Hepatocyte (in vitro differentiated cells): ENCODE results near the gene ARL4A. TPM values are rescaled to one million over a fixed set of nuclear protein-coding genes. Genes with fewer than 3 reads are reported as not detected.

Source experiments
- DNase-seq: peaks from one replicate; pipeline ENCODE4 v3.0.0-alpha.2; 2016; ENCODE audit warnings: low spot score
- H2AFZ ChIP-seq: fragments of 200-600 bp; sonication (generic); 2 replicates; pipeline ENCODE4 v1.6.0; 2016; ENCODE audit warnings: antibody characterized with exemption, mild to moderate bottlenecking
- H3K27ac ChIP-seq: fragments of 200-600 bp; sonication (generic); 2 replicates; pipeline ENCODE4 v1.5.1; 2016; ENCODE audit warnings: mild to moderate bottlenecking
- H3K27me3 ChIP-seq: fragments of 200-600 bp; sonication (generic); 2 replicates; pipeline ENCODE4 v1.6.1; 2016
- H3K36me3 ChIP-seq: fragments of 200-600 bp; sonication (generic); replicated peaks from 2 replicates; pipeline ENCODE4 v1.5.1; 2016; ENCODE audit warnings: low read depth; ENCODE audit not compliant: insufficient read depth
- H3K4me1 ChIP-seq: fragments of 200-600 bp; sonication (generic); 2 replicates; pipeline ENCODE4 v1.5.1; 2016; ENCODE audit warnings: mild to moderate bottlenecking, moderate library complexity; ENCODE audit not compliant: insufficient read depth
- H3K4me2 ChIP-seq: fragments of 200-600 bp; sonication (generic); 2 replicates; pipeline ENCODE4 v1.6.0; 2016
- H3K4me3 ChIP-seq: fragments of 200-600 bp; sonication (generic); 2 replicates; pipeline ENCODE4 v1.5.1; 2016; ENCODE audit warnings: mild to moderate bottlenecking
- H3K79me2 ChIP-seq: fragments of 200-600 bp; sonication (generic); 2 replicates; pipeline ENCODE4 v1.6.0; 2017; ENCODE audit warnings: mild to moderate bottlenecking
- H3K9me2 ChIP-seq: fragments of 200-600 bp; sonication (generic); replicated peaks from 2 replicates; pipeline ENCODE4 v1.6.0; 2017; ENCODE audit warnings: mild to moderate bottlenecking; ENCODE audit not compliant: insufficient read depth
- H3K9me3 ChIP-seq: fragments of 200-600 bp; sonication (generic); 2 replicates; pipeline ENCODE4 v1.5.1; 2016; ENCODE audit warnings: low read depth, mild to moderate bottlenecking
- H4K20me1 ChIP-seq: fragments of 200-600 bp; sonication (generic); 2 replicates; pipeline ENCODE4 v1.6.0; 2016; ENCODE audit warnings: mild to moderate bottlenecking; ENCODE audit not compliant: insufficient read depth, poor library complexity, severe bottlenecking
- EZH2 ChIP-seq: fragments of 200-600 bp; sonication (generic); IDR thresholded peaks from 2 replicates; pipeline ENCODE4 v1.6.1; 2016; ENCODE audit warnings: antibody characterized with exemption, mild to moderate bottlenecking, borderline replicate concordance
- EZH2phosphoT487 ChIP-seq: fragments of 200-600 bp; sonication (generic); IDR thresholded peaks from one replicate; pipeline ENCODE4 v1.6.1; 2018; ENCODE audit warnings: antibody characterized with exemption, mild to moderate bottlenecking, low read depth, moderate library complexity; ENCODE audit not compliant: unreplicated experiment, severe bottlenecking
- WGBS: methylation state at CpG from one replicate; pipeline ENCODE4 v1.1.6; 2016; ENCODE audit warnings: low lambda C conversion rate; ENCODE audit errors: missing lambda C conversion rate; 5-methylcytosine and 5-hydroxymethylcytosine counted together
- polyA plus RNA-seq: library from polyadenylated mRNA; unstranded; fragments of >200 nt; fragmentation: Nextera tagmentation; extraction: Ambion mirVana; gene quantifications from 2 replicates; pipeline ENCODE4 v1.2.1, GENCODE V29; 2016
- total RNA-seq: library from RNA; depleted of rRNA; stranded (reverse); fragments of >200 nt; gene quantifications from 2 replicates; pipeline ENCODE4 v1.2.3, GENCODE V29; 2014
- TF ChIP-seq, protein P1 (sequence below): fragments of 200-600 bp; sonication (generic); IDR thresholded peaks from 2 replicates; pipeline ENCODE4 v1.5.1; 2016; ENCODE audit warnings: antibody characterized with exemption, mild to moderate bottlenecking; ENCODE audit not compliant: poor library complexity

Gene ARL4A
- total and polyA plus RNA-seq, 2 experiments from 2014 or later = 60.3 to 64.0 TPM

DNA sequence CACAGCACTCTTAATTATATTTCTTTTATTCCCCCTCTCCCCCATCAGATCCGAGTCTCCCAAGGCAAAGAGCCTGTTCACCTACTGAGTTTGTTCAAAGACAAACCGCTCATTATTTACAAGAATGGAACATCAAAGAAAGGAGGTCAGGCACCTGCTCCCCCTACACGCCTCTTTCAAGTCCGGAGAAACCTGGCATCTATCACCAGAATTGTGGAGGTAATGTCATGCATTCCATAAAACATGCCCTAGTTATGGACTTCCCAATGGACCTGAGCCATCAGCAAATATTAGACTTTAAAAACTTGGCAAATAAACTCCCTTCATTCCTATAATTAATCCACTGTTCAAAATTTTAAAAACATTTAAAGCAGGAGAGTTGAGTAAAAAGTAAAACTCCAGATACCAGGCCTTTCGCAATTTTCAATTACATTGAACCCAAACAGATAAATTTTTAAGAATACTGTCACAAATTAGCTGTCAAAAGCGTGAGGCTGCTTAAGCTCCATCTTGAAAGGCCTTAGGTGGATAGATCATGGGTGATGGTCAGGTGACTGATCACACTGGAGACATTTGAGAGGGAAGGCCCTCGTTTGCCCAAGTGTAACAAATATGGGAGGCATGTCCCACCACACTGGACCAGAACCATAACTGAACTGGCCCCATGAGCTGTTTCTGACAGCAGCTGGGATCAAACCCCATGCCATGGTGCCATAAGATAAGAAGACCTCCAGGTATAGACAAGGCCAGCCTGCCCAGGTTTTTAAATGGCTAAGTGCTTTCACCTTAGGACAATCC, 46.9 kb upstream of the ARL4A start:
- Histone ChIP-seq H4K20me1 (no peaks in the 10 kb centered on the region), H3K9me3 (no peaks in the 10 kb centered on the region), H3K9me2 (no peaks in the 10 kb centered on the region), H3K4me1 (no peaks in the 10 kb centered on the region), H3K27me3 (no peaks in the 10 kb centered on the region), H3K36me3 (no peaks in the 10 kb centered on the region), H3K4me2 (no peak overlapping the region), H2AFZ (no peak overlapping the region), H3K79me2 (no peaks in the 10 kb centered on the region), H3K27ac (no peak overlapping the region), H3K4me3 (no peak overlapping the region)
- WGBS = 67% methylated on average over 7 of the region's 7 CpGs
- TF ChIP-seq EZH2 (no peak), EZH2phosphoT487 (no peak)
- TF ChIP-seq, protein P1, sequence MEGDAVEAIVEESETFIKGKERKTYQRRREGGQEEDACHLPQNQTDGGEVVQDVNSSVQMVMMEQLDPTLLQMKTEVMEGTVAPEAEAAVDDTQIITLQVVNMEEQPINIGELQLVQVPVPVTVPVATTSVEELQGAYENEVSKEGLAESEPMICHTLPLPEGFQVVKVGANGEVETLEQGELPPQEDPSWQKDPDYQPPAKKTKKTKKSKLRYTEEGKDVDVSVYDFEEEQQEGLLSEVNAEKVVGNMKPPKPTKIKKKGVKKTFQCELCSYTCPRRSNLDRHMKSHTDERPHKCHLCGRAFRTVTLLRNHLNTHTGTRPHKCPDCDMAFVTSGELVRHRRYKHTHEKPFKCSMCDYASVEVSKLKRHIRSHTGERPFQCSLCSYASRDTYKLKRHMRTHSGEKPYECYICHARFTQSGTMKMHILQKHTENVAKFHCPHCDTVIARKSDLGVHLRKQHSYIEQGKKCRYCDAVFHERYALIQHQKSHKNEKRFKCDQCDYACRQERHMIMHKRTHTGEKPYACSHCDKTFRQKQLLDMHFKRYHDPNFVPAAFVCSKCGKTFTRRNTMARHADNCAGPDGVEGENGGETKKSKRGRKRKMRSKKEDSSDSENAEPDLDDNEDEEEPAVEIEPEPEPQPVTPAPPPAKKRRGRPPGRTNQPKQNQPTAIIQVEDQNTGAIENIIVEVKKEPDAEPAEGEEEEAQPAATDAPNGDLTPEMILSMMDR = no peak
- no peak for DNase-seq

GRCh38 chr7:12641196-12641595, 46.2 kb upstream of the ARL4A start:
- no peak overlapping the region for H3K27ac ChIP-seq
- no peak overlapping the region for H3K4me2 ChIP-seq
- no peak overlapping the region for H3K4me3 ChIP-seq
- no peaks in the 10 kb centered on the region for H3K9me3 ChIP-seq
- H3K4me1 ChIP-seq = no peaks in the 10 kb centered on the region
- H3K27me3 ChIP-seq = no peaks in the 10 kb centered on the region
- no peaks in the 10 kb centered on the region for H3K36me3 ChIP-seq
- 65% methylated on average over 3 of the region's 3 CpGs for WGBS
- DNase-seq = no peak
- H3K79me2 ChIP-seq = no peaks in the 10 kb centered on the region
- no peak overlapping the region for H2AFZ ChIP-seq
- no peaks in the 10 kb centered on the region for H3K9me2 ChIP-seq
- no peak for TF ChIP-seq EZH2
- no peak for TF ChIP-seq EZH2phosphoT487
- TF ChIP-seq, protein P1 = no peak
- H4K20me1 ChIP-seq = no peaks in the 10 kb centered on the region

- Histone ChIP-seq H4K20me1 (no peaks in the 10 kb centered on the region), H3K4me1 (no peaks in the 10 kb centered on the region), H3K27ac (no peak overlapping the region), H3K79me2 (no peaks in the 10 kb centered on the region), H3K4me2 (no peak overlapping the region), H3K36me3 (no peaks in the 10 kb centered on the region), H2AFZ (no peak overlapping the region), H3K4me3 (no peak overlapping the region), H3K9me2 (no peaks in the 10 kb centered on the region), H3K9me3 (no peaks in the 10 kb centered on the region), H3K27me3 (no peaks in the 10 kb centered on the region)
- no peak for TF ChIP-seq EZH2phosphoT487
- no peak for DNase-seq
- whole genome bisulfite sequencing = 95% methylated on average over 5 of the region's 5 CpGs
These were observed 44.9 kb upstream of the ARL4A start for GRCh38 chr7:12642508-12642907.

DNA sequence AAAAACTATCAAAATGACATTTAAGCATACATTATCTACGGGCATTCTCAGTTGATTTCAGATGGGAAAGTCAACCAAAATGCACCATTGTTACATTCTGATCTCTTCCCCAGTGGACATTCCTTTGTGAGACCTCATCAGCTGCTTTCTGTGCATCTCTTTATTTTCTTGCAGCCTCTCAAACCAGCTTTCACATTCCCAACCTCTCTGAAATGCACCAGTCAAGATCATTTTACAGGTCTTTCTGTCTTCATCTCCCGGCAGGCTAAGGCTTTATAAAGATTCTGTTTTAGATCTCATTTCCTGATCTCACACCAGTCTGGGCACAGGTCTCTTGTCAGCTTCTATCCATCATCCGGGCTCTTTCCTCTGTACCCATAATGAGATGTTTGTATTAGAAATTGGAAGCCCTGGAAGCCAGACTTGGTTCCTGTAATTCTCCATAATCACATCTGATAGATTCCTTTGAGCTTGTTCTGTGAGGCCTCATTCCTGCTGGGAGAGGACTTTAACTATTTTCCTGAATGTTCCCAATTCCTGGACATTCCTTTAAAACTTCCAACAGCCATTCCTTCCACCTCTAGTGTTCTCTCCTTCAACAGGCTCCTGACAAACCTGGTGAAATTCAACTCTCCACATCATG, 44.3 kb upstream of the ARL4A start:
- Histone ChIP-seq H3K36me3 (no peaks in the 10 kb centered on the region), H3K27me3 (no peaks in the 10 kb centered on the region), H3K79me2 (no peaks in the 10 kb centered on the region), H3K4me1 (no peaks in the 10 kb centered on the region), H3K27ac (no peak overlapping the region), H4K20me1 (no peaks in the 10 kb centered on the region), H3K9me2 (no peaks in the 10 kb centered on the region), H3K9me3 (no peaks in the 10 kb centered on the region), H3K4me2 (no peak overlapping the region), H2AFZ (no peak overlapping the region), H3K4me3 (no peak overlapping the region)
- 68% methylated on average over 3 of the region's 3 CpGs for WGBS
- DNase-seq = no peak
- TF ChIP-seq EZH2phosphoT487 (no peak), EZH2 (no peak)
- TF ChIP-seq, protein P1 = no peak
